Measurements from ENCODE around the gene BMP6.
"Not testable (repeated sequence)": the region's sequence is repeated elsewhere in the genome, so short reads cannot be mapped to it uniquely, and the experiment has no call there.

The BMP6 gene

DNA sequence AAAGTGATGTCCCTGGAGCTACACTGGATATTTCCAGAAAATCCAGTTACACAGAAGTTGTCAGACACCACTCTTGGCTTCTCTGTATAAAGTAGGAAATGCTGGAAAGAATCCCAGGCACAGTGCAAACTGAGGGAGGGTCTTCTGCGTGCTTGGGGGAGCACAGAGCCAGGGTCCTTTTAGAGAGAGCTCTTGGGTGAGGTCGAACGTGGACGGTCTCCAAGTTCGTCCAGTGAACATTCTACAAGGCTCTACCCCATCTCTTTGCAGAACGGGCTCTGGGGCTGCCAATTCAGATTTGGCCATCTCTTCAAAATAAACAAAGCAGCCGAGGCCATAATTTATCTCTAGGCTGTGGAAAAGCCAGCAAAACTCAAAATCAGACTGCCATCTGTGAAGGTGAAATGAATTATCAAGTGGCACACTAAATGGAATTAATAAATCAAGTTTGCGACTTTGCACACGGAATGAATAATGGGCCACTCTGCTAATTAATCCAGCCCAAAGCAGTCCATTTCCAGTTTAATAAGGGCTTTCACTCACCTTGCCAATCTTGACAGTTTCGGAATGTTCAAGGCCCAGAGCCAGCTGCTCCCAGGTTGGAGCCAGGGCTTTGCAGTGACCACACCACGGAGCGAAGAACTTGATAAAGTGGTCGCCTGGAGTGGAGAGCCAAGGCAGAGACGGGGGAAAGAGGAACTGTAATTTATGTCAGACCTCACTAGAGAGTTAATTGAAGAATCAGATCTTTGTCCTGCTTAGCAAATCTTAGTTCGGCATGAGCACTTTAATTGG is 165.4 kb downstream of the BMP6 start:
- DNase-seq = no peak

DNA sequence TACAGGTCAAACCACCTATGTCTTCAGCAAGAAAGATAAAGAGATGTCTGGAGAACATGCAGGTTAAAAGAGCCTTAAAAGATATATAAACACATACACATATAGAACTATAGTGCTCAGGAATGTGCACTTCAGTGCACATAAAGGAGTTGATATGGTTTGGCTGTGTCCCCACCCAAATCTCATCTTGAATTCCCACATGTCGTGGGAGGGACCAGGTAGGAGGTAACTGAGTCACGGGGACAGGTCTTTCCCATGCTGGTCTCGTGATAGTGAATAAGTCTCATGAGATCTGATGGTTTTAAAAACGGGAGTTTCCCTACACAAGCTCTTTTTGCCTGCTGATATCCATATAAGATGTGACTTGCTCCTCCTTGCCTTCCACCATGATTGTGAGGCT is 166.5 kb downstream of the BMP6 start:
- DNase-seq = not testable (repeated sequence)

DNA sequence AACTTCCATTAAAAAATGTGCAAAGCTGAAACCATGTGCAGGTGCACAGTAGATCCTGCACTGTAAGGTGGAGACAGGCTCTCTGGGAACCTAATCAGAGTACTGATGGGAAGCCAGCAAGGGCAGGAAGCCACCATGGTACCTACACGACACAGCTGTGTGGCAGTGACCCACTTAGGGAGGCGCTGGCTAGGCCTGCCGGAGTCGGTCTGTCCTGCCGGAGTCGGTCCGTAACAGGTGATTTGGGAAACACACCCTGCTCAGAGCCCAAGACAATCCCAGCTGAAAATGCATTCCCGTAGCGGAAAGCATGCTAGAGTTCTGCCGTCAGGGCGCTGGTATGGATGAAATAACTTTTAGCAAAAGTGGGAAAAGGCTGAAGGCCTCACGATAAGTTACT is 167.4 kb downstream of the BMP6 start:
- DNase-seq = no peak

DNA sequence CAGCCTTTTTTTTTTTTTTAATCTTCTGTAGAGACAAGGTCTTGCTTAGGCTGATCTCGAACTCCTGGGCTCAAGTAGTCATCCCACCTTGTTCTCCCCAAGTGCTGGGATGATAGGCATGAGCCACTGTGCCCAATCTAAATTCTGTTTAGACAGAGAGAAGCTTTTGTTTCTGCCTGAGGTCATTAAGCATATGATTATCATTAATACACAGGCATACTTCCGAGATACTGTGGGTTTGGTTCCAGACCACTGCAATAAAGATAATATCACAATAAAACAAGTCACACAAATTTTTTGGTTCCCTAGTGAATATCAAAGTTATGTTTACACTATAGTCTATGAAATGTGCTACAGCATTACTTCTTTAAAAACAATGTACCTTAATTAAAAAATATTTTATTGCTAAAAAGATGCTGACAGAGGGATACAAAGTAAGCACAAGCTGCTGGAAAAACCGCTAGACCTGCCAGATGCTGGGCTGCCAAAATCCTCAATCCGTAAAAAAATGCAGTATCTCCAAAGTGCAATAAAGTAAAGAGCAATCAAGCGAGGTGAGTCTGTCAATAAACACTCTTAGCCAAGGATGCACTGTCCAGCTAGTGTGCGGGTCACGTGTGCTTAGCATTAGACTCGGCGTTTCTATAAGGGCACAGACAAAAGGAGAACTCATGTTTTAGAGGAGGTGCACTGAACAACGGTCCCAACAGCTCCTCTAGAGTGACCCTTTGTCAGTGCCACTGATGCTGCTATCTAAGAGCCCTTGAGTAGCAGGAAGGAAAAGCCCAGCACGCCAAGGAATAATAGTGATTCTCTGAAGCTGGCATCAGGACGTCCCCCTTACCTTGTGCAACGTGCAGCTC is 168.6 kb downstream of the BMP6 start:
- DNase-seq = no peak

DNA sequence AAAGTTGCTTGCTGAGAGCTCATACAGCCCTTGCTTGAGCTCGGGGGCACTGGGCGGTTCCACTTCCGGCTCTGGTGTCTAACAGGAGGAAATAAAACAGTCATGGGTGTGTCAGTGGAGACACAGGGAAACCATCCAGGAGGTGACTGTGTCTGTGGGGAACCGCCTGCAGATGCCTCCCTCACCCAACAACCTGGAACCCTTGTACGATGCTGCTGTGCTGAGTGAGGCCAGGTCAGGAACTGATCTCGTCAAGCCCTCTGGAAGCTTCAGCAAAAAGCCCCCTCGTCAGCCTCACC is 169.2 kb downstream of the BMP6 start:
- no peak for DNase-seq

DNA sequence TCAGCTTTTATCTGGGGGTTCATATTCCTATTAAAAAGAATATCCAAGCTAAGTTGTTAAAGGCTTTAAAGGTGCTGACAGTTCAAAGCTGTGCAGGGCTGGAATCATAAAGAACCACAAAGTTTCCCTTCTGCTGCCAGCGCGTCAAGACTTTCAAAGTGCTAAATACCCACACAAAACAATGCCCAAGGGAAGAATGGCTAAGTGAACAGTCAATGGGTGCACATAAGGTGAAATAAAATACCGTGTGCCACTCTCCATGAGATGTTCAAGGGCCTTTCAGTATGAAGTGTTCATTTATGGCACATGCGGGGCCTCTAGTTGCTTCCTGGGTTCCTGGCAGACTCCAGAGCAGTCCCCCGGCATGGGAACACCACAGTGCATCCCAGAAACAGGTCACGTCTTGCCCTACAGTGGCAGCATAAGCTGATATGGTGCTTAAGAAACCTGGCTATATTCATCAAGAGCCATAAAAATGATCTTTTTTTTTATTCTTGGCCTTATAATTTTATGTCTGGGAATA is 170.6 kb downstream of the BMP6 start:
- DNase-seq = no peak

DNA sequence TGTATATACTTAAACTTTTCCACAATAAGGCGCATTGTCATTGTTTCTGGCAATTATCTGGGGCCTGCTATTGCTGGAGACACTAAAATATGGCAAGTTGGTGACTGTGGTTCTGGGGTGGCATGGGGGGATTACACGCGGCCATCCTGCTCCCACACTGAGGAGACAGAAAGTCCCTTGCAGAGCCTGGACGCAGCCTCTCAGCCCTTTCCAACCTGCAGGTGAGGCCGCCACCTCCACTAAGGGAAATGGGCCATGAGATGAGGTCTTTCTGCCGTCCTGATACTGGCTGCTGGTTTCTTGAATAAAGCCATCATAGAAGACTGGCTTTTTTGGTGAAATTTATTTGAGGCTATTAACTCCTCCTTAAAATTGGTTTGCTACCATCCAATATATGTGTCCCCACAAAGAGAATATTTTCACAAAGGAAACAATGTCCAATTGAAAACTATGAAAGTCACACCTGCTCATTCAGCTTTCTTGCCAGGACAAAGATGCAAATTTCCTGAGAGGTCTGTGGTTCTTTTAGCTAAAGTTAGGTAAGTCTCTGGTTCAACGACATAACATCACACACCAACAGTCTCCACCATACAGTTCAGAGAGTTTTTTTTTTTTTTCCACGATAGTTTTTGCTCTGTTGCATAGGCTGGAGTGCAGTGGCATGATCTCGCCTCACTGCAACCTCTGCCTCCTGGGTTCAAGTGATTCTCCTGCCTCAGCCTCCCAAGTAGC is 171.7 kb downstream of the BMP6 start:
- no peak for DNase-seq

DNA sequence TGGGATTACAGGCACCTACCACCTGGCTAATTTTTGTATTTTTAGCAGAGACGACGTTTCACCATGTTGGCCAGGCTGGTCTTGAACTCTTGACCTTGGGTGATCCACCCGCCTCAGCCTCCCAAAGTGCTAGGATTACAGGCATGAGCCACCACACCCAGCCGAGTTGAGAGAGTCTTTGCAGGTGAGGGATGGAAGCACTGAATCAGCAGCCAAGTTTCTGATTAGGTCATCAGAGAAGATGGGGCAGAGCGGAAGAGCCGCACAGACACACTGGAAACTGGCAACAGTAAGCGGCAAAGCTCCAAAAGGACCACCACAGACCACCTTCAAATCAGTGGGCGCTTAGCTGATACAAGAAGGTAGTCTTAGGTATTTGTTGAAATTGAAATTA is 172.3 kb downstream of the BMP6 start:
- not testable (repeated sequence) for DNase-seq

DNA sequence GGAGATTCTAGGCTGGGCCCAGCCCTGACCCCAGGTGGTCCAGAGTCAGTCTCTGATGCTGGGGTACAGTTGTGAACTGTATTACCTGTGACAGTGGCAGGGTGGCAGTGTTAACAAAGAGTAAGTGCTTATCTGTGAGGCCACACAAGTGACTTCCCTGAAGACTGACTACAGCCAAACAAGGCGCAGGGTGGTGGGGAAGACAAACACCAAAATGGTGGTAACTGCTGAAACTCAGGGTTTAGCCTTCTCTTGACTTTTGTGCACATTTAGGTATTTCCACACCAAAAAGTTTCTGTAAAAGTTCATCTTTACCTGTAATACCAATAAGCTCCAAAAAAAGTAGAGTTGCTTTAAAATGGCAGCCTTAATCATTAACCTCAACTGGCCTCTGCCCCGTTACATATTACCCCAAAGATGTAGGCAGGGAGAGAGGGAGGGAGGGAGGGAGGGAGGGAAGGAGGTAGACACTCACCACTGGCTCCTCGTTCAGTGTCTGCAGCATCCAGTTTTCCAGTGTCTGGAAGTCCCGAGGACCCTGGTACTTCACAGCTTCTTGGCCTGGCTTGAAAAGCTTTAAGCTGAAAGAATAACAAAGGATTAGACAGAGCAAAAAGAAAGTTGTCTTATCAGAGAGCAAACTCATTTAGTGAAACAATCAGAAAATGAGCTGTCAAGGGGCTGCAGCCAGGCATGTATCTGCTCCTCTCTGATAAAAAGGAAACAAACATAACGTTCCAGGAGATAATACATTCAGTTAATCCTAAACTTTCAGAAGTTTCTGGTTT is 173.4 kb downstream of the BMP6 start:
- DNase-seq = no peak

DNA sequence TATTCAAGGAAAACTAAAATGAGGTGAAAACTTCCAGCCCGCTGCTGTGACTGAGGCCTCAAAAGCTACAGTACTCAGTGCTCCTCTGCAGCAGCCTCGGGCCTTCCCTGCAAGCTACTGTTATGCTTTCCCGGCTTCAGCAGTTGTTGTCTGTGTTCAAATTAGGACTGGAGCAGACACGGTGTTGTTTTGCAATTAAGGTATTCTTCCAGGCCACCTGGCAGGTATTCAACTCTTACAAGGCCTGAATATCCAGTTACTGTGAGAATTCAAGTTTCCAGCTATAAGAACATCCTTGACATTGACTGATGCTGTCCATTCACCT is 174.0 kb downstream of the BMP6 start:
- no peak for DNase-seq

DNA sequence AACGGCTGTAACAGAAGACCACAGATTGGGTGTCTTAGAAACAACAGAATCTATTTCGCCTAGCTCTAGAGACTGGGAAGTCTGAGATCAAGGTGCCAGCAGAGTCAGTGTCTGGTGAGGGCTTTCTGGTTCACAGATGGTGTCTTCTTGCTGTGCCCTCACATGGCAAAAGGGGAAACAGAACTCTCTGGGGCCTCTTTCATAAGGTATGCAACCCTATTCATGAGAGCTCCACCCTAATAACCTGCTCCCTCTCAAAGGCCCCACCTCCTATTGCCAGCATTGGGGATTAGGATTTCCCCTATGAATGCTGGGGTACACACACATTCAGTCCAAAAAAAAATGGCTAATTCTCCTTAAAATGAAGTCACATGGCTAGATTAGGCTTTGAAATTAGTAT is 174.7 kb downstream of the BMP6 start:
- no peak for DNase-seq

DNA sequence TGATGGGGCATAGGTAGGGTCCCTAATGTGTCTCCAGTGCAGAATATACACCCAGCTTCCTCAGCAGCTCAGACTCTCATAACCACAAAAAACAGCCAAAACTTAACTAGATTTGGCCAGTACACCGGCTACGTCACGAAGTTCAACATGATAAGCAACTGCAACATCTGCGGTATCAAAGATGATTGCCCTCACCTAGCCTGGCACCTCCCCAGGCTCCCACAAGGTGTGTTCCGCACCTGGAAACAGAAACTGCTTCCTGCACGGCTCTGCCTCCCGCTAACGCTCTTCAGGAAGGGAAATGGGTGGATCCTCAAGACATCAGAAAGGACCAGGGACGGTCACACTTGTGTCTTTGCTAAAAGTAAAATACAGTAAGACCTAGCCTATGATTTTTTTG is 175.2 kb downstream of the BMP6 start:
- DNase-seq = no peak

DNA sequence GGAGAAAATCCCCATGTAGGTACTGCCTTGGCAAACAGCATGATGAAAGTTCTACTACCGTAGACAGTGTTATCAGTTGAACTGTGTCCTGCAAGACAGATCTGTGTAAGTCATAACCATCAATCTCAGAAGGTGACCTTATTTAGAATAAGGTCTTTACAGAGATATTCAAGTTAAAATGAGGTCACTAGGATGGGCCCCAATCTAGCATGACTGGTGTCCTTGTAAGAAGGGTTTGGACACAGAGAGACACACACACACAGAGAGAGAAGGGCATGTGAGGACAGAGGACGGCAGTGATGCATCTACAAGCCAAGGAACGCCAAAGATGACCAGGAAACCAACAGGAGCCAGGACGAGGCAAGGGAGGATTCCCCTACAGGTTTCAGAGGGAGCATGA is 175.9 kb downstream of the BMP6 start:
- no peak for DNase-seq

DNA sequence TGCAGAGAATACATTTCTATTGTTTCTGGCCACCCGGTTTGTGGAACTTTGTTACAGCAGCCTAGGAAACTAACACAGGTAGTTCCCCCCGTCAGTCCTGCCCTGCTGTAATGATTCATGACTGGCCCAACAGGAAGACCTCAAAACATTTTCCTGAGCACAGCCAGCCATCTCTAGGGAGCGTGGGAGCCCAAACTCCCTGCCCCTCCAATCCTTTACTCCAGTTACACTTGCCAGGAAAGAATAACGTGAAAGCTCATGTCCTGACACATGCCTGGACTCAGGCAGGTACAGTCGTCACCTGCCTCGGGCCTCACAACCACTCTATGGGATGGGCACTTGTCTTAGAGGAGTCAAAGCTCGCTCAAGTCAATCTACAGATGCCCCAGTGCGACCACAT is 176.3 kb downstream of the BMP6 start:
- no peak for DNase-seq

DNA sequence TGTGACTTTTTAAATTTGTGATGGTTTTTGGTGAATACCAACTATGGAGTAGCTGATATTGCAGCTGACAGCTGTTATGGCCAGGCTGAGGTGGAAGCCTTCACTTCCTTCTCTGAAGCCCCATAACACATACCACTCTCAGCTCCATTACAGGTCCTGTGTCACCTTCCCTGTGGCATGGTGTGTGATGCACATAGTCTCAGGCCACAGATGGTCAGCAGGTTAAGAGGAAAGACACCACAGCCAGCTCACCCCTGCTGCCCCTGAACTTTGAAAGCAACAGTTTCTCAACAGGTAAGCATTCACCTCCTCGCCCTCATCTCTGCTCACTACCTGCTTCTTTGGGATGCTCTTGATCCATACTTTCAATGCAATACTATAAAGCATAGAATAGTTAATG is 177.0 kb downstream of the BMP6 start:
- no peak for DNase-seq

DNA sequence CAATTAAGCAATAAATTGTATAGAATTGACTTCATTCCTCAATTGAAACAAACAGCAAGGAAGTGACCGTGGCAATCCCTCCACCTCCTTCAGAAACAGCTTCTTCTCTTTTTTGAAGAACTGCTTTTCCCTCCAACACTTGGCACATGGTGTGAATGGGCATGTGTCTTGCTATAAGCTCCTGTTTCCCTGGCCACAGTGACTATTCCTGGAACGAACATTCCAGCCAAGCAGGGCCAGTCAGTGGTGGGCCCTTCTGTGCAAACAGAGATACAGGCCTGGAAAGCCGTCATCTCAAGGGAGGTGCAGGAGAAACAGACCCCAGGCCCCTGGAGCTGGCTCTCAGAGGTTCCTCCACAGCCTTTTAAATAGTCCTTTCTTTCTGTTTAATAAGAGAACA is 177.8 kb downstream of the BMP6 start:
- DNase-seq = no peak

DNA sequence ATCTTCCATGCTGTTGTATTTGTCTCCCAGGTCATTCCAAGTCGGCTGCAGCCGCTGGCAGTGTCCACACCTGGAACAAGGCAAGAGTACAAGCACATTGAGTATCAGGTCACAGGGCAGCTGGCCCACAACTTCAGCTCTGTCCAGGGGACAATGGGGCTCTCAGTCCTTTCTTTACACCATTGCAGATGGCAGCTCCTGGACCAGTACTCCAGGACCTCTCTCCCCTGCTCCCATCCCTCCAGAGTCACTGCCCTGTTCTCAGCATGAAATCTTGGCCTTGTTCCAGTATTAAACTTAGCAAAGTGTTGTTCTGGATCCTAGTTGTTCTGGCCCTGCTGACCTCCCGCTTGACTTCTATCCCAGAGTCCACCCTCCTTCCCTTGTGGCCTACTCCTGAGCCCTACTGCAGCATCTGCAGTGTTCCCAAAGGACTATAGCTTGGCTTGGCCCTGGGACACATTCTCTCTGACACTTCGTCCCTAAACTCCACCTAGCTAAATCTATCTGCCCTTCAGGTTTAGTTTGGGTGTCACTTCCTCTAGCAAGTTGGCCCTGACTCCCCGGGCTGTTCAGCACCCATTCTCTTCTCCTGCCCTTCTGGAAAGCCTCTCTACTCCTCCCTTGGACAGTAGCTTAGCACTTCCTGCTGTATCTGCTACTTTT is 178.9 kb downstream of the BMP6 start:
- DNase-seq = no peak

DNA sequence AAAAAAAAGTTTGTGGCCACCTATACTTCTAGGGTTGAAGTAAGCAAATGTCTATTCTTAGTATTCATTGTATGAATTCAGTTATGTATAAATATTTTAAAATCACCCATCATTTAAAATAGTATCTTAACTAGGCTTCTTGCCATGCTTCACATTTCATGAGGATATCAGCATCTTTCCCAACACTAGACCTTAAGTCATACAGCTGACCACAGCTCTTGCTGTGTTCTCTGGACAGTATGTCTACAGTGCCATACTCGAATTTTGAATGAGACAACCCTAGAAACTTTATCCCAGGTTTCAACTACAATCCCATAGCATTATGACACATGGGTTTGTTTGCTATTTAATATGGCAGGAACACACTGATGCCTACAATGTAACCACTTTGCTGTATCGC is 179.5 kb downstream of the BMP6 start:
- no peak for DNase-seq

DNA sequence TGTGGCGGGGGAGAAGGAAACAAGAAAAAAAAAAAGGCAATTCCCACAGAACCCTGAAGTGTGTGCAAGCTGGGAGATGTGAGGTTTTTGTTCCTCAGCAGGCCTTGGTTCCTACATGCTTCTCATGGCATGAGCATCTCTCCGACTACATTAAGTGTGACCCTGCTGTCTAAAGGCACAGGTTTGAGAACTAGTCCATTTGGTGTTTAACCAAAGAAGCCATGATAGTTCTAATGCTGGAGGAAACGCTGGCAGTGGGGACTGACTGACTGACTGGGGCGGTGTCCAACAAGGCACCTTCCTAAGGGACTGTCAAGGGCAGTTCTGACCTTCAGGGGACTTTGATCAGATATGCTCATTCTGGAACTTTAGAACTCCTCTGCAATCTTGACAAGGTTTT is 180.8 kb downstream of the BMP6 start:
- no peak for DNase-seq

DNA sequence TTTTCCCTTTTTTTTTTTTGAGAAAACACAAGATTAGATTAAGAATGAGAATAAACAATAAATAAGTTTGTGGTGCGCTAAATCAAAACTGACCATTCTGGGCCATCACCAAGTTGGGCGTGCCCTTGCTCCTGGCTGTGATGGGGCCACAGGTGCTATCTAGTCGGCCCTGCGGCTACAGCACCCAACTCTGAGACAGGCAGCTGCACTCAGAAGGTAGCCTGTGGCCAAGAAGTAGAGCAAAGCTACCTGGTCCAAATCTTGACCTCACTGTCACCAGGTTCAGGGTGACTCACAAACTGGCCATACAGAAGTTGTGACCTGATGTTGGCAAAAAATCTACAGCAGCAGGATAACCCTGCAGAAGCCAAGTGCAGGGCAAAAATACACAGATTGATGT is 181.3 kb downstream of the BMP6 start:
- no peak for DNase-seq

DNA sequence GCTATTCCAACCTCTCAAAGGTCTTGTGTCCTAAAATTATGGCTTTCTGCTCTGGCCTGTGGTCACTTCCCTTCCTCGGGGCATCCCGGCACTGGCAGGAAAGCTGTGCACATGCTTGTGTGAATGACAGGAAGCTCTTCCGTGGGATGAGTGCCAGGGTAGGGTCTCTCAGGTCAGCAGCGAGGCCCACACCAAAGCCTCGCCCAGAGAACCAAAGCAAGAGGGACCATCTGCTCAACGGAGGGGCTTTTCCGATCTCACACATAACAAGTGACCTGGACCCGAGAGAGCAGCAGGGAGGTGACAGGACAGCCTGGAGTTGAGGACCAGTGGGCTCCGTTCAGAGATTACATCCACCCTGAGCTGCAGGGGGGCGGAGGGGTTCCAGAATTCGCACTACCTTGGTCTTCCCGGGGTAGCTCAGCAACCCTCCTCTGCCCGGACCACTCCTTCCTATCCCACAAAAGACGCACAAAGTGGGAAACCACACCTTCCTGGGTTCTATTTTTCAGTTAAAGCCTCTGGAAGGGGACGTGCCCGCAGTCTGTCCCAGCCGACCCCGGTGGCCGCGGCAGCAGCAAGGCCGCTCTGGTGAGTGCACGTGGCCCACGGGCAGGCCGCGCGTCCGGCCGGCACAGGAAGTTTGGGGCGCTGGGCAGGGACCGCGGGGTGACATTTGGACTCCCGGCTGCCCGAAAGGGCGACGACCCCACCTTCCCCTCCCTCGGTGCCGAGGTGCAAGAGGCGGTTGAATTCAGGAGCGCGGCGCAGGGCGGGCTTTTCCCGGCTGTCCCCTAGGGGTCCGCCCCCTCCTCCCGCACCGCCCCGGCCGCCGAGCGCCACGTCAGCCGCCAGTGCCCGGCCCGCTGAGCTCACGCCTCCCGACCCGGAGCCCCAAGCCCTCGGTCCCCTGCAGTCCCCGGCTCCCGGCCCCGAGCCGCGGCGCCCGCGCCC is 183.7 kb downstream of the BMP6 start:
- peak; percentile 47 for DNase-seq
